ENCODE measurements around the gene CENPF.

Gene CENPF

DNA sequence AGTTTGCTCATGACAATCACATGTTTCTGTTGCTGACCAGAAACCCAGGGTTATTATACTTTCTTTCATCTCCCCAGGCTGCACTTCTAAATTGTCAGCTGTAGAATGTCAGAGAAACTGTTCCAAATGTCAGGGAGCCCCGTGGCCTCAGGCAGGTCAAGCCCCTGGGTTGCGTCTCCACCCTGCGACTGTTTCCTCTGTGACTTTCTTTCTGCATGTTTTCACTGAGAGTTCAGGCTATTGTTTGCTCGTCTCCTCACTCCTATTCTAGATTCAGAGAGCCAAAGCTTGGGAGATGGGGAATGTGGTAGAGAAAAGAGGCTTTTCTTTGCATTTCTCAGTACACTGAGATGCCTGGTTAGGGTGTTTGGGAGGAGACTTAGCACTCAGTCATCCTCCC, 97.4 kb downstream of the CENPF start:
- H3K27me3 Mint-ChIP-seq (ENCODE audit: low read depth): no peaks in the 10 kb centered on the region
- no peaks in the 10 kb centered on the region for H3K36me3 Mint-ChIP-seq (ENCODE audit: low read depth)
- H3K27ac Mint-ChIP-seq: no peak overlapping the region
- no peaks in the 10 kb centered on the region for H3K4me1 Mint-ChIP-seq (ENCODE audit: low read depth)
- no peak overlapping the region for H3K4me3 Mint-ChIP-seq
- H3K9me3 Mint-ChIP-seq: no peaks in the 10 kb centered on the region
- DNase-seq (ENCODE audit: low spot score): no peak

DNA sequence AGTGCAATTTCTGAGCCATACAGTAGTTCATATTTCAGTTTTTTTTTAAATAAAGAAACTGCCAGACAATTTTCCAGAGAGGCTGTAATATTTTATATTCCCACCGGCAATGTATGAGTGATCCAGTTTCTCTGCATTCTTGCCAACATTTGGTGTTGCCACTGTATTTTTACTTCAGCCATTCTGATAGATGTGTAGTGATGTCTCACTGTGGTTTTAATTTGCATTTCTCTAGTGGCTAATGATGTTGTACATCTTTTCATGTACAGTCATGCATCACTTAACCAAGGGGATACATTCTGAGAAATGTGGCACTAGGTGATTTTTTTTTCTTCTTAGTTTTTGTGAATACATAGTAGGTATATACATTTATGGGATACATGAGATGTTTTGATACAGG, 99.6 kb downstream of the CENPF start:
- no peak overlapping the region for H3K4me3 Mint-ChIP-seq
- H3K27ac Mint-ChIP-seq: no peak overlapping the region
- H3K9me3 Mint-ChIP-seq: no peaks in the 10 kb centered on the region
- no peaks in the 10 kb centered on the region for H3K36me3 Mint-ChIP-seq (ENCODE audit: low read depth)
- no peaks in the 10 kb centered on the region for H3K4me1 Mint-ChIP-seq (ENCODE audit: low read depth)
- peaks cover 4% of the 10 kb centered on the region for H3K27me3 Mint-ChIP-seq (ENCODE audit: low read depth)
- DNase-seq (ENCODE audit: low spot score): no peak

DNA sequence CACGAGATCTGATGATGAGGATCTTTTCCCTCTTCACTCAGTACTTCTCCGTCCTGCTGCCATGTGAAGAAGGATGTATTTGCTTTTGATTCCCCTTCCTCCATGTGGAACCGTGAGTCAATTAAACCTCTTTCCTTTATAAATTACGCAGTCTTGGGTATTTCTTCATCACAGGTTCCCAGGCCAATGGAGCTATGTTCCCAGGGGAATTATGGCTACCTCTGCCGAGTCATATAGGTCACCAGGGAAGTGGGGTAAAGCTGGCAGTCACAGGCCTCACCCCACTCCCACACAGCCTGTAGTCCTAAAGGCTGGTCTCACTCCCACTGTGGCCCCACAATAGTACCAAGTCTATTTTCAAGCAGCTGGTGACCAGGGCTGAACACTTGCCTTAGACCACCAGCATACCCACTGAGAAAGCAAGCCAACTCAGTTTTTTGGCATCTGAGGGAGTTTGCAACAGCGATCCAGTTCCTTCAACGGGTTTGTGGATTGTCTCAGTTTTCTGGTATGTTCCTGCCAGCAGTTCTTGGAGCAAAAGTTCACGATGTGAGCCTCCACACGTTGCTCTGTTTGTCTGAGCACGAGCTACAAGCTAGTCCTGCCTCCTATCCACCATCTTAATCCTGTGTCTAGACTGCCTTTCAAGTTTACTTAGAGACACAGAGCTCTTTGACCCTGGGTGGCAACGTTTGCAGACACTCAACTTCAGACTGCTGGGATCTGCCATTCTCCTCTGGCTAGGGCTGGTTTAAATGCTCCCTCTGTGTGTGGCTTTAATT, 104.5 kb downstream of the CENPF start:
- peaks cover 4% of the 10 kb centered on the region for H3K27me3 Mint-ChIP-seq (ENCODE audit: low read depth)
- DNase-seq (ENCODE audit: low spot score): no peak
- H3K27ac Mint-ChIP-seq: no peak overlapping the region
- H3K36me3 Mint-ChIP-seq (ENCODE audit: low read depth): no peaks in the 10 kb centered on the region
- no peaks in the 10 kb centered on the region for H3K9me3 Mint-ChIP-seq
- no peak overlapping the region for H3K4me3 Mint-ChIP-seq
- H3K4me1 Mint-ChIP-seq (ENCODE audit: low read depth): no peaks in the 10 kb centered on the region

DNA sequence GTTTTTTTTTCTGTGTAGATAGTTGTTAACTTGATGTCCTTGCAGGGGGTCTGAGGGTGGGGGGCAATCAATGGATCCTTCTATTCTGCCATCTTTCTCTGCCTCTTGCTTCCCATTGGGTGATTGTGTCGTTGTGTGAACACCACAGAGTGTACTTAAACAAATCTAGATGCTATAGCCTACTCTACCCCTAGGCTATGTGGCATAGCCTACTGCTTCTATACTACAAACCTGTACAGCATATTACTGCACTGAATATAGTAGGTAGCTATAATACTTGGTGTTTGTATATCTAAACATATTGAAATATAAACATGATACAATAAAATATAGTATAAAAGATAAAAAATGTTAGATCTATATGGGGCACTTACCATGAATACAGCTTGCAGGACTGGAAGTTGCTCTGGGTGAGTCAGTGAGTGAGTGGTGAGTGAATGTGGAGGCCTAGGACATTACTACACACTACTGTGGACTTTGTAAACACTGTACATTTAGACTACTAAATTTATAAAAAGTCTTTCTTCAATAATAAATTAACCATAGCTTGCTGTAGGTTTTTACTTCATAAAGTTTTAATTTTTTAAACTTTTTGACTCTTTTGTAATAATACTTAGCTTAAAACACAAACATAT, 105.4 kb downstream of the CENPF start:
- no peak for DNase-seq (ENCODE audit: low spot score)
- Mint-ChIP-seq H3K27me3 (ENCODE audit: low read depth) (peaks cover 4% of the 10 kb centered on the region), H3K36me3 (ENCODE audit: low read depth) (no peaks in the 10 kb centered on the region), H3K27ac (no peak overlapping the region), H3K9me3 (no peaks in the 10 kb centered on the region), H3K4me3 (no peak overlapping the region), H3K4me1 (ENCODE audit: low read depth) (no peaks in the 10 kb centered on the region)

DNA sequence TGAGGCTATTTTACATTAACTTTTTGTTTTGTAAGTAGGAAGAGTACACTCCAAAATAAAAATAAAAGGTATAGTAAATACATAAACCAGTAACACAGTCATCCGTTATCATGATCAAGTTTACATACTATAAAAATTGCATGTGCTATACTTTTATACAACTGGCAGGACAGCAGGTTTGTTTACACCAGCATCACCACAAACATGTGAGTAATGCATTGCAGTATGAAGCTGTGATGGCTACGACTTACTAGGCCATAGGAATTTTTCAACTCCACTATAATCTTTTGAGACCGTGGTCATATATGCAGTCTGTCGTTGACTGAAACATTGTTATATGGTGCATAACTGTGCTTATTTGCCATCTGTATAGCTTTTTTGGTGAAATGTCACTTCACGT, 106.2 kb downstream of the CENPF start:
- H3K36me3 Mint-ChIP-seq (ENCODE audit: low read depth): no peaks in the 10 kb centered on the region
- peaks cover 4% of the 10 kb centered on the region for H3K27me3 Mint-ChIP-seq (ENCODE audit: low read depth)
- H3K4me1 Mint-ChIP-seq (ENCODE audit: low read depth): no peaks in the 10 kb centered on the region
- DNase-seq (ENCODE audit: low spot score): no peak
- H3K9me3 Mint-ChIP-seq: no peaks in the 10 kb centered on the region
- no peak overlapping the region for H3K27ac Mint-ChIP-seq
- H3K4me3 Mint-ChIP-seq: no peak overlapping the region

DNA sequence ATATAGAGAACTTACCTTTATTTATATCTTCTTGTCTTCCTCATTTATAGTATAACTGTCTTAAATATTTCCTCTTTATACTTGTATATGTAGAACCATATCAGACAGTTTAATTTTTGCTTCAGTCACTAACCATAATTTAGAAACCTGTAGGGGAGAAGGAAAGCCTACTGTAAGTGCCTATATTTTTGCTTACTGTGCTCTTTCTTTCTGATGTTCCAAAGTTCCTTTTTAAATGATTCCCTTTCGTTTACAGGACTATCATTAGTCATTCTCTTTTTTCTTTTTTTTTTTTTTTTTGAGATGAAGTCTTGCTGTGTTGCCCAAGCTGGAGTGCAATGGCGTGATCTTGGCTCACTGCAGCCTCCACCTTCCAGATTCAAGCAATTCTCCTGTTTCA, 109.7 kb downstream of the CENPF start:
- Mint-ChIP-seq H3K27me3 (ENCODE audit: low read depth) (no peaks in the 10 kb centered on the region), H3K4me1 (ENCODE audit: low read depth) (no peaks in the 10 kb centered on the region), H3K4me3 (no peak overlapping the region), H3K36me3 (ENCODE audit: low read depth) (no peaks in the 10 kb centered on the region), H3K9me3 (no peaks in the 10 kb centered on the region), H3K27ac (no peak overlapping the region)
- DNase-seq (ENCODE audit: low spot score): no peak

Data from T-helper 2 cell treated with Interferon-gamma antibody and Interleukin-4, amounts not matched to agents 5 μg/mL and 100 μg/mL, for 36 hours (primary cell).